BLaER1 treated with 17β-estradiol and CSF1 and Interleukin-3, amounts not matched to agents 10 nM and 100 nM (cell line): ENCODE results near the gene SLC25A12.

ENCODE experiments used
- H3K27ac ChIP-seq, 11 experiments: shearing (Covaris generic); formaldehyde crosslinking; 2 replicates each; pipeline ENCODE4 v1.8.1; 2022
- H3K27me3 ChIP-seq, 11 experiments: shearing (Covaris generic); formaldehyde crosslinking; 2 replicates each; pipeline ENCODE4 v1.8.1; 2022
- H3K36me3 ChIP-seq, 11 experiments: shearing (Covaris generic); formaldehyde crosslinking; 2 replicates each; pipeline ENCODE4 v1.8.1; 2022
- H3K4me1 ChIP-seq, 10 experiments: shearing (Covaris generic); formaldehyde crosslinking; 2 replicates each; pipeline ENCODE4 v1.8.1; 2022
- H3K4me2 ChIP-seq, 11 experiments: shearing (Covaris generic); formaldehyde crosslinking; 2 replicates each; pipeline ENCODE4 v1.8.1; 2022
- H3K4me3 ChIP-seq, 10 experiments: shearing (Covaris generic); formaldehyde crosslinking; 2 replicates each; pipeline ENCODE4 v1.8.1; 2022
- H3K9ac ChIP-seq, 11 experiments: shearing (Covaris generic); formaldehyde crosslinking; 2 replicates each; pipeline ENCODE4 v1.8.1; 2022
- H3K9me3 ChIP-seq, 11 experiments: shearing (Covaris generic); formaldehyde crosslinking; replicated peaks in 1 of 11; 2 replicates each; pipeline ENCODE4 v1.8.1; 2022
- H4K20me1 ChIP-seq, 11 experiments: shearing (Covaris generic); formaldehyde crosslinking; 2 replicates each; pipeline ENCODE4 v1.8.1; 2022
- Cebpa-rat ChIP-seq, 11 experiments: shearing (Covaris generic); IDR thresholded peaks; 2 replicates each; pipeline ENCODE4 v1.8.1; 2022

Gene SLC25A12

GRCh38 chr2:171745141-171745540 lies 148.9 kb downstream of the SLC25A12 start:
- peaks cover 4 to 26% (median 15%) of the 10 kb centered on the region in 10 experiments; a peak in 17 of 20 replicates for H3K4me1 ChIP-seq

GRCh38 chr2:171742760-171743159 lies 151.3 kb downstream of the SLC25A12 start:
- Histone ChIP-seq H3K9ac (no peak overlapping the region), H3K36me3 (peaks cover 63 to 100% (median 87%) of the 10 kb centered on the region in 11 experiments), H3K4me1 (peaks cover 4 to 26% (median 15%) of the 10 kb centered on the region in 10 experiments; a peak in 17 of 20 replicates), H3K27me3 (no peaks in the 10 kb centered on the region), H3K9me3 (0 out of 22 replicates have a peak, but pooled peaks cover 0 to 6% (median 0%) of the 10 kb centered on the region in 11 experiments), H3K4me2 (peak overlapping the region in 7 of 11 experiments; percentile 0 to 63 (median 36); a peak in 12 of 22 replicates), H3K4me3 (no peak overlapping the region), H3K27ac (no peak overlapping the region), H4K20me1 (peaks cover 0 to 33% (median 8%) of the 10 kb centered on the region in 11 experiments; a peak in 9 of 22 replicates)
- no peak for TF ChIP-seq Cebpa-rat (IDR thresholded peaks at IDR 0.05)

More at GRCh38 chr2:171745141-171745540, 148.9 kb downstream of the SLC25A12 start:
- Histone ChIP-seq H3K27ac (no peak overlapping the region), H3K9me3 (0 out of 22 replicates have a peak, but pooled peaks cover 0 to 6% (median 0%) of the 10 kb centered on the region in 11 experiments), H3K4me2 (no peak overlapping the region), H3K36me3 (peaks cover 60 to 97% (median 89%) of the 10 kb centered on the region in 11 experiments), H4K20me1 (peaks cover 0 to 30% (median 8%) of the 10 kb centered on the region in 11 experiments; a peak in 9 of 22 replicates), H3K9ac (no peak overlapping the region), H3K4me3 (no peak overlapping the region), H3K27me3 (no peaks in the 10 kb centered on the region)
- no peak for TF ChIP-seq Cebpa-rat (IDR thresholded peaks at IDR 0.05)

DNA sequence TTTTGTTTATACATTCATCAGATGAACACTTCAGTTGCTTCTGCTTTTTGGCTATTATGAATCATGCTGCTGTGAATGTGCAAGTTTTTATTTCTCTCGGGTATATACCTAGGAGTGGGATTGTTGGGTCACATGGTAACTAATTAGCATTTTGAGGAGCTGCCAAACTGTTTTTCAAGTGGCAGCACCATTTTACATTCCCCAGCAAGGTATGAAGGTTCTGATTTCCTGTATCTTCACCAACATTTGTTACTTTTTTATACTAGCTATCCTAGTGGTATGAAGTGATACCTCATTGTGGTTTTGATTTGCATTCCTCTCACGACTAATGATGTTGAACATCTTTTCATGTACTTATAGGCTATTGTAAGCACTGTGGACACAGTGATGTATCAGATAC lies 152.9 kb downstream of the SLC25A12 start:
- H3K27me3 ChIP-seq = no peaks in the 10 kb centered on the region
- H3K36me3 ChIP-seq = peaks cover 64 to 100% (median 87%) of the 10 kb centered on the region in 11 experiments
- H4K20me1 ChIP-seq = peaks cover 0 to 36% (median 8%) of the 10 kb centered on the region in 11 experiments; a peak in 9 of 22 replicates
- TF ChIP-seq Cebpa-rat (IDR thresholded peaks at IDR 0.05) = no peak
- no peak overlapping the region for H3K4me2 ChIP-seq
- H3K4me1 ChIP-seq = peaks cover 4 to 26% (median 15%) of the 10 kb centered on the region in 10 experiments; a peak in 17 of 20 replicates
- no peak overlapping the region for H3K9ac ChIP-seq
- H3K27ac ChIP-seq = no peak overlapping the region
- peaks cover 0 to 10% (median 0%) of the 10 kb centered on the region in 11 experiments; a peak in 1 of 22 replicates for H3K9me3 ChIP-seq
- no peak overlapping the region for H3K4me3 ChIP-seq

DNA sequence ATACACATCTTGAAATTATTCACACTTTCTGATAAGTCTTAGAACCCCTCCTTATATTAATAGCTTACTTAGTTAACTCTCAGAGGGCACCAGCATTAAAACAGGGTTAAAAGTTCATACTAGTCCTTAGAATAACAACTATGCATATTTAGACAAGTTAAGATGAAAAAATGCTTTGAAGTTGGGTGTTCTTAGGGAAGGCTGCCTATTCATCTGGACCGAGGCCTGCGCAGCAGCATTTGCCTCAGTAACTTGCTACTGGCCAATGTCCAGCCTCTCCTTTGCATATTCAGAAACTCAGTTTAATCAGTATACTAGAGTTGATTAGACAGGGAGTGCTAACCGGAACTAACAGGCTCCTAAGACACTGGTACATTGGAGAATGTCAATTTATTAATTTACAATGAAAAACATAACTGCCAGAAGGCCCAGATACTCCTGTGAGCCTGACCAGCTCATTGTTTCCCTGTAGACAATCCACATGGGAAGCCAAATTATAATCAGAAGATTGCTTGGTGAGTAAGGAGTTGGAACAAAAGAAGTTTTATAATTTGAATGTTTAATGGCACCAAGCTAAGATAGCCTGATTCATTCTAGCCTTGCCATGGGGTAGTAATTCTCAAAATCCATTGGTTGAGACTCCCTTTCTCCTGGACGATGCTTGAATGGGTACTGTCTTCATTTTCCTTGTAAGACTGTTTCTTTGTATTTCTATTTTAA lies 157.9 kb downstream of the SLC25A12 start:
- H3K27me3 ChIP-seq = no peaks in the 10 kb centered on the region
- peaks cover 0 to 6% (median 2%) of the 10 kb centered on the region in 10 experiments; a peak in 4 of 20 replicates for H3K4me1 ChIP-seq
- peaks cover 73 to 100% (median 94%) of the 10 kb centered on the region in 11 experiments for H3K36me3 ChIP-seq
- no peak overlapping the region for H3K4me3 ChIP-seq
- H4K20me1 ChIP-seq = peaks cover 0 to 34% (median 0%) of the 10 kb centered on the region in 11 experiments; a peak in 2 of 22 replicates
- no peak overlapping the region for H3K27ac ChIP-seq
- peaks cover 0 to 8% (median 0%) of the 10 kb centered on the region in 11 experiments; a peak in 1 of 22 replicates for H3K9me3 ChIP-seq
- no peak overlapping the region for H3K9ac ChIP-seq
- TF ChIP-seq Cebpa-rat (IDR thresholded peaks at IDR 0.05) = no peak
- no peak overlapping the region for H3K4me2 ChIP-seq
